Panc1 (cell line): ENCODE data around the gene RASGEF1C.

Experiments
- POLR2AphosphoS5 ChIP-seq: IDR thresholded peaks from 2 replicates; pipeline ENCODE4 v1.6.1; 2012; ENCODE audit warnings: mild to moderate bottlenecking, low read depth, low read length, moderate library complexity
- TF ChIP-seq, protein P1 (sequence below): fragments of 450-650 bp; IDR thresholded peaks from 2 replicates; pipeline ENCODE4 v1.5.1; 2017; ENCODE audit warnings: mild to moderate bottlenecking
- TF ChIP-seq, protein P2 (sequence below), 2 experiments: IDR thresholded peaks; 2 replicates each; pipeline ENCODE4 v1.6.1; 2011 to 2012; ENCODE audit warnings: low read depth in 2 of 2, control low read depth in 1 of 2, low read length in 1 of 2, mild to moderate bottlenecking in 1 of 2, moderate library complexity in 1 of 2; ENCODE audit not compliant: insufficient read depth in 1 of 2

- TF ChIP-seq, protein P1, sequence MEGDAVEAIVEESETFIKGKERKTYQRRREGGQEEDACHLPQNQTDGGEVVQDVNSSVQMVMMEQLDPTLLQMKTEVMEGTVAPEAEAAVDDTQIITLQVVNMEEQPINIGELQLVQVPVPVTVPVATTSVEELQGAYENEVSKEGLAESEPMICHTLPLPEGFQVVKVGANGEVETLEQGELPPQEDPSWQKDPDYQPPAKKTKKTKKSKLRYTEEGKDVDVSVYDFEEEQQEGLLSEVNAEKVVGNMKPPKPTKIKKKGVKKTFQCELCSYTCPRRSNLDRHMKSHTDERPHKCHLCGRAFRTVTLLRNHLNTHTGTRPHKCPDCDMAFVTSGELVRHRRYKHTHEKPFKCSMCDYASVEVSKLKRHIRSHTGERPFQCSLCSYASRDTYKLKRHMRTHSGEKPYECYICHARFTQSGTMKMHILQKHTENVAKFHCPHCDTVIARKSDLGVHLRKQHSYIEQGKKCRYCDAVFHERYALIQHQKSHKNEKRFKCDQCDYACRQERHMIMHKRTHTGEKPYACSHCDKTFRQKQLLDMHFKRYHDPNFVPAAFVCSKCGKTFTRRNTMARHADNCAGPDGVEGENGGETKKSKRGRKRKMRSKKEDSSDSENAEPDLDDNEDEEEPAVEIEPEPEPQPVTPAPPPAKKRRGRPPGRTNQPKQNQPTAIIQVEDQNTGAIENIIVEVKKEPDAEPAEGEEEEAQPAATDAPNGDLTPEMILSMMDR = no peak
- TF ChIP-seq, protein P2, sequence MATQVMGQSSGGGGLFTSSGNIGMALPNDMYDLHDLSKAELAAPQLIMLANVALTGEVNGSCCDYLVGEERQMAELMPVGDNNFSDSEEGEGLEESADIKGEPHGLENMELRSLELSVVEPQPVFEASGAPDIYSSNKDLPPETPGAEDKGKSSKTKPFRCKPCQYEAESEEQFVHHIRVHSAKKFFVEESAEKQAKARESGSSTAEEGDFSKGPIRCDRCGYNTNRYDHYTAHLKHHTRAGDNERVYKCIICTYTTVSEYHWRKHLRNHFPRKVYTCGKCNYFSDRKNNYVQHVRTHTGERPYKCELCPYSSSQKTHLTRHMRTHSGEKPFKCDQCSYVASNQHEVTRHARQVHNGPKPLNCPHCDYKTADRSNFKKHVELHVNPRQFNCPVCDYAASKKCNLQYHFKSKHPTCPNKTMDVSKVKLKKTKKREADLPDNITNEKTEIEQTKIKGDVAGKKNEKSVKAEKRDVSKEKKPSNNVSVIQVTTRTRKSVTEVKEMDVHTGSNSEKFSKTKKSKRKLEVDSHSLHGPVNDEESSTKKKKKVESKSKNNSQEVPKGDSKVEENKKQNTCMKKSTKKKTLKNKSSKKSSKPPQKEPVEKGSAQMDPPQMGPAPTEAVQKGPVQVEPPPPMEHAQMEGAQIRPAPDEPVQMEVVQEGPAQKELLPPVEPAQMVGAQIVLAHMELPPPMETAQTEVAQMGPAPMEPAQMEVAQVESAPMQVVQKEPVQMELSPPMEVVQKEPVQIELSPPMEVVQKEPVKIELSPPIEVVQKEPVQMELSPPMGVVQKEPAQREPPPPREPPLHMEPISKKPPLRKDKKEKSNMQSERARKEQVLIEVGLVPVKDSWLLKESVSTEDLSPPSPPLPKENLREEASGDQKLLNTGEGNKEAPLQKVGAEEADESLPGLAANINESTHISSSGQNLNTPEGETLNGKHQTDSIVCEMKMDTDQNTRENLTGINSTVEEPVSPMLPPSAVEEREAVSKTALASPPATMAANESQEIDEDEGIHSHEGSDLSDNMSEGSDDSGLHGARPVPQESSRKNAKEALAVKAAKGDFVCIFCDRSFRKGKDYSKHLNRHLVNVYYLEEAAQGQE (IDR thresholded peaks at IDR 0.05; ENCODE audit: insufficient read depth in 1 of 2, low read depth in 2 of 2, low read length in 1 of 2) = no peak
- no peak for TF ChIP-seq POLR2AphosphoS5
Measured at GRCh38 chr5:180180846-180181245, 28.2 kb downstream of the RASGEF1C start.
